ACHN (cell line): Measurements from ENCODE around the gene RNF130.
"Not testable (repeated sequence)": the region's sequence is repeated elsewhere in the genome, so short reads cannot be mapped to it uniquely, and the experiment has no call there.

Experiments used
- DNase-seq: peaks from one replicate; pipeline ENCODE4 v3.0.0-alpha.2; 2015
- in situ Hi-C: cut with HindIII; loops from 2 replicates; pipeline ENCODE4 v1.10.0; 2017; ENCODE audit warnings: low sequenced_read_pairs, low pct_ligation_motif_present, low pct_unique_long_range_greater_than_20kb

RNF130 gene

DNA sequence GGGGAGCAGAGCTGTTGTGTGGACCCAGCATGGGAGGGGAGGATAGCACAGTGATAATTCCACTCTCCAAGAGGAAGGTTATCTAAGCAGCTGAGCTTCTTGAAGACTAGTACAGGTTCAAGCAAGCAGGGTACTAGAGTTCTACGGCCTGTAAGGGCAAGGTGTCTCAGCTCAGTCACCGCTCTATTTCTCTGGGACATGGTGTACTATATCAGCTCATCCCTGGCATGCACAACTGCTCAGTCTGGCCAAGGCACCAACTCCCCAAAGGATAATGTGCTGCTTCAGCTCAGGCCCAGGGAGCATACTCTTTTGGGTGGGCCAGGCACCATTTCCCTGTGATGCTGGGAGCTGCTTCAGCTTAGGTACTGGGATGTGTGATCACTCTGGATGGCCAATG is 69.8 kb downstream of the RNF130 start:
- in situ Hi-C loops, result no loop called here
- no peak for DNase-seq

DNA sequence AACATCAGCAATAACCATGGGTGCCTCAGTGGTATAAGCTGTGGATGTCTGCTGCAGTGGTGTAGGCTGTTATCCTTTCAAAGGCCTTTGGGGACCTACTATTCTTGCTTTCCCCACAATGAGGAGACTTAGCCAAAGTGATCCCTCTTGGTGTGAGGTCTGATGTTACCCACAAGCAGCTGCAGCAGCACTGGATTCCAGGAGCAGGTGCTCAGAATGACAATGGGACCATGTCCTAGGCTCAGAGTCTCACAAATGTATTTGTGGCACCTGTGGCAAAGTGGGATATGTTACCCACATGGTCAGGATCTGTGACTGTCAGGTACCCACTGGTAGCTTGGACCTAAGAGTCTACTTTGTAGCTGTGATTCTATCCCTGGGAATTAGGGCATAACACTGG is 70.4 kb downstream of the RNF130 start:
- in situ Hi-C loops, result no loop called here
- DNase-seq, result no peak

DNA sequence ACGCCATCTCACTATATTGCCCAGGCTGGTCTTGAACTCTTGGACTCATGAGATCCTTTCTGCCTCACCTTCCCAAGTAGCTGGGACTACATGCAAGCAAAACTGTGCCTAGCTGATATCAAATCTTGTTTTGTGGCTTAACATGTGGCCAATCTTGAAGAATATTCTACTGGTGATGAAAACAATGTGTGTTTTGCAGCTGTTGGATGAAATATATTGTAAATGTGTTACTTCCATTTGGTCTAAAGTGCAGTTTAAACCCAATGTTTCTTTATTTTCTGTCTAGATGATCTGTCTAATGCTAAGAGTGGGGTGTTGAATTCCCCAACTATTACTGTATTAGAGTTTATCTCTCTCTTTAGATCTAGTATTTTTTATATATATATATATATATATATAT is 73.1 kb downstream of the RNF130 start:
- in situ Hi-C loops, result no loop called here
- no peak for DNase-seq

DNA sequence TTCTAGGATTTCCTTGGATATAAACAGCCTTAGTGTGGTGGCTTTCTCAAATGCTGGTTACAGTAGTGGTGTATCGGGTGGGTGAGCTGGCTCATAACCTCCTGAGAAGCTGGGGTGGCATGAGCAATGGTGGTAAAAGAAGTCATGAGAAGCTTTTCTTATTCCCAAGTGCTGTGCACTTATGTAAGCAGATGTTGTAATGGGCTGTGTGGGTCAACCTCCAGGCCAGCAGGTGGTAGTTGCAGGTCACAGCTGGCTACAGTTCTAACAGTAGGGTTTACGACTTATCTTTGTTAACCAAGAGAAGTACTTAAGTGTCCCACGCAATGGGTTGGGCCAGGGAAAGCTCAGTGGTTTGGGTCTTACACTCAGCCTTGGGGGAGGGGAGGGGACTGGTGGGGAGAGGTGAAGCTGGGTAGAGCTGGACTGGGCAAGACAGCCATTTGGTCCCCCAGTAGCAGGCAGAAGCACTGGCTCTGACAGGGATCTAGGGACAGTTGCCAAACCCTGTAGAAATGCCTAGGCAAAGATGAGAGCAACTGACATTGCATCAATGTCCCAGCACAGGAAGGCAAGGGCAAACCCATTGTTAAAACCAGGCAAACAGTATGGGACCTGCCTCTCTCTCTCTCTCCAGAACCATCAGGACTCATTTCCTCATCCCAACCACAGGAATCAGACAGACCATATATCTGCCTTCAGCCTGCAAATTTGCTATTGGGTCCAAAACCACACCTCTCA is 76.8 kb downstream of the RNF130 start:
- no peak for DNase-seq
- in situ Hi-C loops, result no loop called here

DNA sequence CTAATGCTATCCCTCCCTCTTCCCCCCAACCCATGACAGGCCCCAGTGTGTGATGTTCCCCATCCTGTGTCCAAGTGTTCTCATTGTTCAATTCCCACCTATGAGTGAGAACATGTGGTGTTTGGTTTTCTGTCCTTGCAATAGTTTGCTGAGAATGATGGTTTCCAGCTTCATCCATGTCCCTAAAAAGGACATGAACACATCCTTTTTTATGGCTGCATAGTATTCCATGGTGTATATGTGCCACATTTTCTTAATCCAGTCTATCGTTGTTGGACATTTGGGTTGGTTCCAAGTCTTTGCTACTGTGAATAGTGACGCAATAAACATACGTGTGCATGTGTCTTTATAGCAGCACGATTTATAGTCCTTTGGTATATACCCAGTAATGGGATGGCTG is 78.7 kb downstream of the RNF130 start:
- DNase-seq, in situ Hi-C loops: not testable (repeated sequence)

DNA sequence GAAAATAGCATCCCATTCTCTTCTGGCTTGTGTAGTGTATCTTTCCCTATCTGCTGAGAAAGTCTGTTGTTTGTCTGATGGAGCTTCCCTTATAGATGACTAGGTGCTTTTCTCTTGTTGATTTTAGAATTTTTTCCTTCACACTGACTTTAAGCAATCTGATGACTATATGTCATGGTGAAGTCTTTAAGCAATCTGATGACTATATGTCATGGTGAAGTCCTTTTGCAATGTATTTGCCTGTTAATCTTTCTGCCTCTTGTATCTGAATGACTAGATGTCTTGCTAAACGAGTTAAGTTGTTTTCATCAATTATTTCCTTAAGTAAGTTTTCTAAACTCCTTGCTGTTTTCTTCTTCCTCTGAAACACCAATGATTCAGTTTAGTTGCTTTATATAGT is 80.5 kb downstream of the RNF130 start:
- in situ Hi-C loops, result no loop called here
- no peak for DNase-seq

DNA sequence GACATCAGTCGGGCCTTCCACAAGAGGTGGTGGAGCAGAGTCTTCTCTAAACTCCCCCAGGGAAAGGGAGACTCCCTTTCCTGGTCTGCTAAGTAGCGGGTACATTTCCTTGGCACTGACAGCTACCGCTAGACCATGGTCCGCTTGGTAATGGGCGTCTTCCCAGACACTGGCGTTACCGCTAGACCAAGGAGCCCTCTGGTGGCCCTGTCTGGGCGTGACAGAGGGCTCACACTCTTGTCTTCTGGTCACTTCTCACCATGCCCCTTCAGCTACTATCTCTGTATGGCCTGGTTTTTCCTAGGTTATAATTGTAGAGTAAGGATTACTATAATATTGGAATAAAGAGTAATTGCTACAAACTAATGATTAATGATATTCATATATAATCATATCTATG is 81.0 kb downstream of the RNF130 start:
- in situ Hi-C loops, DNase-seq: not testable (repeated sequence)

DNA sequence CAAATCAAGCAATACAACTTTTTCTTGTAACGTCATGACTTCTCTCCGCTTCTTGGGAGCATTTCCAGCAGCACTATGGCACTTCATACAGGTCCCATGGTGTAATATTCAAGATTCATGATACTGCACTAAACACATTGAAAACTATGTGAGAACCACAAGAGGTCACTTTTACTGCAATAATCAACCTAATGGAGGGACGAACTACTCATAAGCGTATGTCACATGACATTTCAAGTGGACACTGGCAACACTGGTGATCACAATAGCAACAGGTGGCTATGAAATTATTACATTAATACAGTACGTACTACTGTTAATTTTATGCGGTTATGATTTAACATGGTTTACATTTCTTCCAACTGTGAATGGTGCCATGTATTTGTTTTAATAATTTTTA is 85.2 kb downstream of the RNF130 start:
- in situ Hi-C loops, result no loop called here
- no peak for DNase-seq

DNA sequence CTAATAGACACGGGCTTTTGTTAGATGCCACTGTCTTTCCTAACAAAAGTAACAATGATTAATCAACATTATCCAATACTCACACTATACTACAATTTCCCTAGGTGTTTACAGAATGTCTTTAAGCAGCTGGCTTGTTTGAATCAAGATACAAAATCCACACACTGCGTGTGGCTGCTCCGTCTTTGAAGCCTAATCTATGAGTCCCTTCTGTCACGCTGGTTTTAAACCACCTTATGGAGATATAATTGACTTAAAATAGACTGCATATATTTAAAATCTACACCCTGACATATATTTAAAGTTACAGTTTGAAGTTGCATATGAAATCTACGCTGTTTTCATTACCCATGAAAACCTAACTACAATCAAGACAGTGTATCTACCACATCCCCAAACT is 89.9 kb downstream of the RNF130 start:
- in situ Hi-C loops, result no loop called here
- no peak for DNase-seq

DNA sequence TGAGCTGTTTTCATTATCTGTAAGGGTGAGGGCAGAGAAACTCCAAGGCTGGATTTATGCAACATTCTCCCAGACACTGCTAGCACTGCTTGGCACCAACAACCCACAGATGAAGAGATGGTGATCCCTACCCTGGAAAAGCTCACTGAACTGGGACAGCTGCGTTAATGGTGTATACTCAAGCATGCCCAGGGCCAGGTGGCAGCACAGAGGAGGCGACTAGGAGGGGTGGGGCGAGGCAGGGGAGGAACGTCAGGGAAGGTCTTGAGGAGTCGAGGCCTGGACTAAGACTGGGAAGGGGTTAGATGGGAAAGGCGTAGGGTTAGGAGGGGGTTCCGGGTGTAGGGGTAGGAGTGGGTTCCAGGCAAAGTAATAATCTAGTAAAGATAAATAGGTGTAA is 90.8 kb downstream of the RNF130 start:
- DNase-seq, result no peak
- in situ Hi-C loops, result no loop called here

DNA sequence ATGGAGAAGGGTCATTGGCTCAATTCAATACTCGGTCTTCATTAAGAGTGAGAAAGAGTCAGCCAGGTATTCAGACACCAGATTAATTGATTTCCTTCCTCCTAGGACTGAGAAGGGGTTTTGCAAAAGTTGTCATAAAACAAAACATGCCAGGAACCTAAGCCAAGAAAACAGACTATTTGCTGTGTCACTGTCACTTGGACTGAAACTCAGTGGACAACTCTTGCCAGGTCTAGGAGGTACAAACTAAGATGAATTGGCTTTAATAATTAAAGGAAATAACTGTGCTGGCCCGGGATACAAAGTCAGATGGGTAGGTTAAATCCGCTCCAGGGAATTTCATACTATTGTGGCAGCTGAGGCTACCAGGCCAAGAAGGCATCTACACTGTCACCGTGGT is 92.8 kb downstream of the RNF130 start:
- in situ Hi-C loops, result no loop called here
- DNase-seq, result no peak

DNA sequence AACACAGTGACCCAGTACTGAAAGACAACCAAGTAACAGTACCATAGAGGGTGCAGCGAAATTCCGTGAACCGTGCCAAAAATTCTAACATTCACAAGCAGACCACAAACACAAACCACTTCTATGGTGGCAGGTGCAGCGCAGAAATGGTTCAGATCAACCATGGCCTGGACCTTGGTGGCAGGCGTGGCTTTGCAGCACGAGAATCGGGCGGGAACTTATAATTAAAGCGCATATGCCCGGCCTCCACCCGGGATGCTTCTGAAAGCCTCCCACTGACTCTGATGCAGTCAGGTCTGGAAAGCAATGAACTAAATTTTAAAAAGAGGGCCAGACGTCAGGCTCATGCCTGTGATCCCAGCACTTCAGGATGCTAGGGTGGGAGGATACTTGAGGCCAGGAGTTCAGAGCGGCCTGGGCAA is 95.8 kb downstream of the RNF130 start:
- in situ Hi-C loops, result no loop called here
- DNase-seq, result no peak

DNA sequence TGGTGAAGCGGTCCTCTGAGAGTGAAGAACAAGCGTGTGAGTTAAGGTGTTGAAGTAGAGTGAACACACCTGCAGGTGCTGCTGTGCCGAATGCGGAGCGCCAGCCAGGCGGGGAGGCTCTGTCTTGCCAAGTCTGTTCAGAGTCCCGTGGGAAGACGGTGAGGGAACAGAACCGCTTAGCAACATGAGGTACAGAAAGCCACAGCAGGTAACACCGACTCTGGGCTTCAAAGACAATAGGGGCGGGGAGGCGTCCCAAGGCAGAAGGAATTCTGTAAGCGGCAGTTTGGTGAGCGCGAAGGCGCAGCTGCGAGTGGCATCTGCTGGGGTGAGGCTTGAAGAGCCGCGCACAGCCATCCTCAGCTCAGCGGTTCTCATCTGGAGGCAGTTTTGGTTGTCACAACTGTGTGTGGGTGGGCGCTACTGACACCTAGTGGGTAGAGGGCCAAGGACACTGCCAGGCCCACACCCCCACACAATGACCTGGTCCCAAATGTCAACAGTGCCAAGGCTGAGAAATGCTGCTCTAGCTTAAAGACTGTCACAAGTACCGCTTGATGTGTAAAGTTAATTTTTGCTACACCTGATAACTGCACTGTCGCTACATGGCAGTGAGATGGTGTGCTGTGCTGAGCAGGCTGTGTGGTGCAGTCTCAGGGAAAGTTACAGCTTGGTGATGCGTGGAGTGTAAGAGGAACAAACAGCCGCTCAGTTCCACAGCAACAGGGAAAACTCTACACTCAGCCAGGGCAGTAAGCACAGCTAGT is 96.4 kb downstream of the RNF130 start:
- peak; percentile 16 for DNase-seq
- in situ Hi-C loops, result no loop called here

DNA sequence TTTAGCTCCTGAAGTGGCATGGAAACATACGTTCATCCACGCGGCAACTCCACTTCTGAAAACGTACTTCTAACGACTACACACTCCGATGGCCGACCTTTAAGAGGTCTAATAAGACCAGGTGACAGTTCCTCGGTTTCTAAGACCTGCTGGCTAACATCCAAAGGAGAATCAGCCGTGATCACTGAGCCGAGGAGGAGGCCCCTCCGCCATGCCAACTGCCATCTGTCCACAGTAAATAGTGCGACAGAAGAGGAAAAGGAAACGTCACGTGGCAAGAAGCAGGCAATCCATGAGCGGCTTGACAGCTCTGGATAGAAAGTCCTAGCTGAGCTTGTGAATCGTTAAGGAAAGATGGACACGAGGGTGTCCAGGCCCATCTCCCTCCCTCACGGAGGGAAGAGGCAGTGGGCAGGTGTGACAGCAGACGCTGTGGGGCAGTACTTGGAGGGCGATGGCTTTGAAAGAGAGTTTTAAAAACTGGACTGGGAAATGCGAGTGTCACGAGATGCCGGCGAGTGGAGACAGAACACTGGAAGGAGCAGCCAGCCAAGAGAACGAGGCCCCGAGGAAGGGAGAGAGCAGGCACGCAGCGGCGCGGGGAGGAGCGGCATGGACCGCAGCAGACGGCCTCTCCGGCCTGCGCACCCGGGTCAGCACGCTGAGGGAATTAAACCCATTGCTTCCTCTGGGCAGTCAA is 97.2 kb downstream of the RNF130 start:
- in situ Hi-C loops, result no loop called here
- DNase-seq, result no peak

DNA sequence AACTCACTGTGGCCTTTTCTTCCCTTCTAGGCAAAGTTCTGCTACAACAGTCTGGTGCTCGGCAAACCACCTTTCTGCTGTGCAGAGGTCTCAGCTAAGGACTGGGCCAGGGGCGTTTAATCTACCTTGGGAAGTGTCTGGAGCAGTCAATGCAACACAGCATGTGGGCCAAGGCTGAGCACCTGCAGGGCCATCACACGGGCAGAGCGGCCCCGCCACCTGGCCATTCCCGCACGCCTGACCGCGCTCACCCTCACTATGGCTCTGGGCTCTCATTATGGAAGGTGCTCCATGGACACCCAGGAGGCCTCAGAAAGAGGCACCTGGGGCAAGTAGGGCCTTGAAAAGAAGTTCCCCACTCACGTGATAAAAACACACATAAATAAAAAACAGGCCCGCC is 98.2 kb downstream of the RNF130 start:
- no peak for DNase-seq
- in situ Hi-C loops, result no loop called here

DNA sequence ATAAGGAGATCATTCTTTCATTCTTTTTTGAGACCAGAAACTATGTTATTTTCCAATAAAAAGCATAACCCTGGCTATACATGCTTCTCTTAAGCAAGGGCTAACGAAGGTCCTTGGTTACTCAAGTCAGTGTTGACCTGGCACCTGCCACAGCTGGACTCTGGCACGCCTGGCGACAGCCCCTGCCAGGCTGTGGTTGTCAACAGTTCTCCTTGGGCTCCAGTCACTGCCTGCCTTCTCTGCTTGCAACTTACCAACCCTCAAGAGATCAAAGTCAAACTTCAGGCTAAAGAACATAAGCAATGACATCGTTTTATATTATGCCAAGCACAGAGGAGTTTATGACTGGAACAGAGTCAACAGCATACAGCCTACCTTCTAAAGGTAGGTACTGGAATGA is 102.4 kb downstream of the RNF130 start:
- in situ Hi-C loops, result no loop called here
- no peak for DNase-seq

DNA sequence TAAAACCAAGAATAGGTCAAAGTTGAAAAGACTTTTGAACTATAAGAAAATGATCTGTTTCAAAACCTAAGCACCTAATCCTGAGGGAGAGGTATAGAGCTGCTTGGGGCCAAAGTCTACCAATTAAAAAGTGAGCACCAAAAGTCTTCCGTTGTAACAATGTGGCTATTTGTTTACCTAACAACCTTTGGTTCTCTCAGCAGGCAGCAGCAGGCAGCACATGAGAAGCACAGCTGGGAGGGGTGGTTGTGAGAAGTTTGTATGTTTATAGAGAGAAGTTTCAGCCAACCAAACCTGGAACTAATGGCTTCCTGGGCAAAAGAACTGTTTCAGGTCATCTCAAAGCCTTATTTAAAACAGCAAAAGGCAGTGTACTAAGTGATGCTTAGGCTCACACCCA is 104.1 kb downstream of the RNF130 start:
- in situ Hi-C loops, result no loop called here
- no peak for DNase-seq

DNA sequence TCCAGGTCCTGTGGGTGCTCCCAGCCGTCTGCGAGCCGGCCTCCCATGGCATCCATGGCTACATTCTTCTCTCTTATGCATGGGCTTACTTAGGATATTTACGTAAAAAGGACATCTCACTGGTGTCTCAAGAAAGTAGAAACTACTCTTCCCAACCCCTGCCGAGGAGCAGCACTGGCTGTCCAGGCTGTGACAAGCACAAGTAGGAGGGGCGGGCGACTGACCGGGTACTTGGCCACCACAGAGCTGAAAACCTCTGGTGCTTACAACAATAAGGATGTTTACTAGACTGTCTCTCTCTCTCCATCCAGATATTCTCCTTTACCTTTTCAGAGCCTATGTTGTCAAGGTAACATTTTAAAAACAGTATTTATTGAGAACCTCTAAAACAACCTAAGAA is 107.5 kb downstream of the RNF130 start:
- DNase-seq, result no peak
- in situ Hi-C loops, result no loop called here

DNA sequence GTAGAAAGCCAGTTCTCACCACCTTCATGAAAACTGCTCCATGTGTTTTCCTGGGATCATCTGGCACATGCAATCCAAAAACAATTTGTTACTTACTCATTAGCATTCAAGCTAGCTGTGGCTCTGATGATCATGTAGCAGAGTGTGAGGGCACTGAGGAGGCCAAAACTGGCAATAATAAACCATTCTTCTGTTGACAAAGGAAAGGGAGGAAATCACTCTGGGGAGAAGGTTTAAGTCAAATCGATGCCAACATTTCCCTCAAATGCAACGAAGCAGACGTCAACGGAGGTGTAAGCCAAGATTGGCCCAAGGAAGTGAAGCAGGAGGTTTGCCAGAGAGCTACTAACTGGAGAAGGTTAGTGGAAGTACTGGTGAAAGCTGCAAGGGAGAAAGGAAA is 108.2 kb downstream of the RNF130 start:
- in situ Hi-C loops, result no loop called here
- no peak for DNase-seq
